ENCODE results near the gene SLC2A4RG. TPM values are rescaled to one million over a fixed set of nuclear protein-coding genes. Genes with fewer than 3 reads are reported as not detected.

Gene SLC2A4RG
- total and polyA plus RNA-seq, 2 of the 13 experiments (the other 11 are each of a cell fraction or from before 2014, with no cell fraction given) = 91.4 to 95.9 TPM

GRCh38 chr20:63734946-63735858, 4.4 kb upstream of the SLC2A4RG start (continued):
- TF ChIP-seq AGO1 (IDR thresholded peaks at IDR 0.05; ENCODE audit: low read depth, low read length, poor library complexity, severe bottlenecking) (peak; percentile 93), POLR2A (IDR thresholded peaks at IDR 0.05; ENCODE audit: insufficient read depth in 1 of 2, low read depth in 2 of 2, low read length in 2 of 2) (peak in 1 of 2 experiments; percentile 18; a peak in 1 of 4 replicates), ZNF343 (CRISPR knock-in tag; IDR thresholded peaks at IDR 0.05) (peak; percentile 62; the same call in 1 of the 2 replicates), FOXK1 (CRISPR knock-in tag; IDR thresholded peaks at IDR 0.05; ENCODE audit: borderline replicate concordance, low read depth) (no peak), STAG1 (CRISPR knock-in tag; IDR thresholded peaks at IDR 0.05) (no peak), ZNF574 (CRISPR knock-in tag; IDR thresholded peaks at IDR 0.05) (0 out of 2 replicates have a peak, but pooled peaks have one; percentile 60), SETDB1 (CRISPR knock-in tag; IDR thresholded peaks at IDR 0.05; ENCODE audit: borderline replicate concordance) (0 out of 2 replicates have a peak, but pooled peaks have one; percentile 65), HNF1A (IDR thresholded peaks at IDR 0.05; ENCODE audit: low read depth) (no peak), HNF1A (CRISPR knock-in tag; IDR thresholded peaks at IDR 0.05; ENCODE audit: borderline replicate concordance) (0 out of 2 replicates have a peak, but pooled peaks have one; percentile 26), ZNF687 (CRISPR knock-in tag; IDR thresholded peaks at IDR 0.05) (peak; percentile 45), TEAD3 (CRISPR knock-in tag; optimal IDR thresholded peaks at IDR 0.05; ENCODE audit: borderline replicate concordance) (peak; percentile 11), XBP1 (CRISPR knock-in tag; IDR thresholded peaks at IDR 0.05) (no peak), AKAP8 (CRISPR knock-in tag; IDR thresholded peaks at IDR 0.05) (peak; percentile 19; the same call in 1 of the 2 replicates), KAT8 (CRISPR knock-in tag; IDR thresholded peaks at IDR 0.05) (no peak), KDM3A (CRISPR knock-in tag; IDR thresholded peaks at IDR 0.05; ENCODE audit: low read depth) (0 out of 2 replicates have a peak, but pooled peaks have one; percentile 1), ZNF501 (CRISPR knock-in tag; IDR thresholded peaks at IDR 0.05) (peak; percentile 53), BATF2 (CRISPR knock-in tag; IDR thresholded peaks at IDR 0.05) (no peak)

Data from HepG2 (cell line).